ENCODE data around the gene FOSL2. TPM values are rescaled to one million over a fixed set of nuclear protein-coding genes. Genes with fewer than 3 reads are reported as not detected.
A peak's percentile ranks its signal among the peaks of the same experiment; 100 is the strongest.

The FOSL2 gene
- polyA plus RNA-seq, 1 of the 3 experiments (the other 2 are of a cell fraction) = 41.7 TPM

GRCh38 chr2:28366496-28367282 is 26.0 kb upstream of the FOSL2 start (continued):
- peak; percentile 80 for TF ChIP-seq GATA2 (CRISPR knock-in tag; IDR thresholded peaks at IDR 0.05)
- TF ChIP-seq FOSL2 (IDR thresholded peaks at IDR 0.05; ENCODE audit: borderline replicate concordance, low read depth) = 0 out of 2 replicates have a peak, but pooled peaks have one; percentile 4
- TF ChIP-seq RXRA (IDR thresholded peaks at IDR 0.05; ENCODE audit: borderline replicate concordance, low read depth) = no peak
- no peak for TF ChIP-seq USF1 (IDR thresholded peaks at IDR 0.05; ENCODE audit: borderline replicate concordance, low read depth)
- no peak for TF ChIP-seq ZBTB33 (IDR thresholded peaks at IDR 0.05; ENCODE audit: borderline replicate concordance, low read depth)
- TF ChIP-seq MEF2A (IDR thresholded peaks at IDR 0.05; ENCODE audit: borderline replicate concordance, low read depth) = no peak
- TF ChIP-seq MXI1 (IDR thresholded peaks at IDR 0.05; ENCODE audit: low read depth, low read length) = no peak; the same call in 1 of the 2 replicates
- TF ChIP-seq CHD2 (IDR thresholded peaks at IDR 0.05; ENCODE audit: low read length, partially characterized antibody) = no peak

GRCh38 chr2:28367667-28368356 is 24.8 kb upstream of the FOSL2 start:
- H3K4me2 ChIP-seq = no peak overlapping the region
- CTCF ChIA-PET = interaction anchor here (1.5 kb wide), 1 partner anchor 29 kb away, joined by 4 read pairs; no protein-coding TSS in a partner anchor
- no peaks in the 10 kb centered on the region for H3F3A ChIP-seq (replicated peaks; ENCODE audit: insufficient read depth)
- no peaks in the 10 kb centered on the region for H3K9me2 ChIP-seq
- H3K36me3 ChIP-seq (replicated peaks in 1 of 2; ENCODE audit: control insufficient read depth in 1 of 2, insufficient read depth in 2 of 2, low read length in 1 of 2) = no peaks in the 10 kb centered on the region
- H2AFZ ChIP-seq (ENCODE audit: low read depth) = no peak overlapping the region
- no peak overlapping the region for H3K9ac ChIP-seq
- H3K4me3 ChIP-seq (ENCODE audit: low read depth in 2 of 2, low read length in 1 of 2) = no peak overlapping the region
- H3K9me3 ChIP-seq = no peaks in the 10 kb centered on the region
- H3K4me1 ChIP-seq (ENCODE audit: control insufficient read depth in 1 of 2, insufficient read depth in 2 of 2, low read depth in 1 of 2, low read length in 1 of 2) = peaks cover 4 to 35% of the 10 kb centered on the region in 2 experiments; a peak in 2 of 4 replicates
- TF ChIP-seq RXRA (IDR thresholded peaks at IDR 0.05; ENCODE audit: borderline replicate concordance, low read depth) (no peak), FOXM1 (IDR thresholded peaks at IDR 0.05; ENCODE audit: low read depth) (no peak), NRF1 (IDR thresholded peaks at IDR 0.05; ENCODE audit: low read depth, low read length) (no peak), FOSL2 (IDR thresholded peaks at IDR 0.05; ENCODE audit: borderline replicate concordance, low read depth) (no peak), TCF12 (IDR thresholded peaks at IDR 0.05) (no peak), ELF1 (IDR thresholded peaks at IDR 0.05) (no peak), EZH2phosphoT487 (IDR thresholded peaks at IDR 0.05; ENCODE audit: borderline replicate concordance, low read depth) (no peak), MXI1 (IDR thresholded peaks at IDR 0.05; ENCODE audit: low read depth, low read length) (no peak), ZBTB33 (IDR thresholded peaks at IDR 0.05; ENCODE audit: borderline replicate concordance, low read depth) (no peak), RAD21 (IDR thresholded peaks at IDR 0.05; ENCODE audit: low read length) (no peak), MEF2A (IDR thresholded peaks at IDR 0.05; ENCODE audit: borderline replicate concordance, low read depth) (no peak), CTCF (IDR thresholded peaks at IDR 0.05) (no peak), POLR2AphosphoS5 (IDR thresholded peaks at IDR 0.05; ENCODE audit: low read depth, low read length) (no peak), REST (IDR thresholded peaks at IDR 0.05; ENCODE audit: low read depth, low read length) (no peak)
- POLR2A ChIA-PET = interaction anchor here (1.6 kb wide), 1 partner anchor 22 kb away, joined by 5 read pairs; no protein-coding TSS in a partner anchor
- H3K27ac ChIP-seq (ENCODE audit: low read depth in 2 of 2, low read length in 1 of 2) = no peak overlapping the region
- H3K79me2 ChIP-seq (ENCODE audit: insufficient read depth) = no peaks in the 10 kb centered on the region
- DNase-seq = no peak
- no peaks in the 10 kb centered on the region for H3K27me3 ChIP-seq (ENCODE audit: insufficient read depth)
- WGBS (ENCODE audit: low lambda C conversion rate) = 86% methylated on average over 17 of the region's 19 CpGs
- H4K20me1 ChIP-seq (ENCODE audit: insufficient read depth) = no peaks in the 10 kb centered on the region
